IPS DF 6.9 (cell line): ENCODE measurements around the gene RAPGEFL1.

ENCODE experiments used
- DNase-seq: peaks from one replicate; pipeline ENCODE4 v3.0.0-alpha.2; 2013; ENCODE audit warnings: low read depth, low spot score
- H3K27ac ChIP-seq: one replicate; pipeline ENCODE4 v1.5.1; 2013; ENCODE audit warnings: low read length, control low read depth
- H3K27me3 ChIP-seq: 2 replicates; pipeline ENCODE4 v1.6.1; 2013; ENCODE audit warnings: mild to moderate bottlenecking, low read length; ENCODE audit not compliant: control insufficient read depth, insufficient read depth
- H3K36me3 ChIP-seq: 2 replicates; pipeline ENCODE4 v1.6.1; 2013; ENCODE audit warnings: low read length; ENCODE audit not compliant: control insufficient read depth, insufficient read depth
- H3K4me1 ChIP-seq: 2 replicates; pipeline ENCODE4 v1.6.1; 2013; ENCODE audit warnings: low read length; ENCODE audit not compliant: control insufficient read depth, insufficient read depth
- H3K4me3 ChIP-seq: 2 replicates; pipeline ENCODE4 v1.5.1; 2013; ENCODE audit warnings: mild to moderate bottlenecking, low read length
- H3K9me3 ChIP-seq: 2 replicates; pipeline ENCODE4 v1.6.1; 2013; ENCODE audit warnings: low read length, inconsistent platforms; ENCODE audit not compliant: control insufficient read depth, insufficient read depth
- WGBS: extraction: QIAGEN DNeasy Blood & Tissue Kit; methylation state at CpG from one replicate; pipeline ENCODE4 v1.1.7; 2013; ENCODE audit warnings: mixed read lengths, missing lambda C conversion rate; ENCODE audit not compliant: insufficient read length, insufficient coverage; 5-methylcytosine and 5-hydroxymethylcytosine counted together

The RAPGEFL1 gene

GRCh38 chr17:40173091-40173777 is 4.0 kb upstream of the RAPGEFL1 start:
- Histone ChIP-seq H3K27ac (no peak overlapping the region), H3K27me3 (no peaks in the 10 kb centered on the region), H3K9me3 (no peaks in the 10 kb centered on the region), H3K4me1 (no peaks in the 10 kb centered on the region), H3K4me3 (no peak overlapping the region), H3K36me3 (peaks cover 19% of the 10 kb centered on the region; the same call in 1 of the 2 replicates)
- WGBS = no CpG with 5 or more reads among the region's 4 CpGs
- DNase-seq = no peak

DNA sequence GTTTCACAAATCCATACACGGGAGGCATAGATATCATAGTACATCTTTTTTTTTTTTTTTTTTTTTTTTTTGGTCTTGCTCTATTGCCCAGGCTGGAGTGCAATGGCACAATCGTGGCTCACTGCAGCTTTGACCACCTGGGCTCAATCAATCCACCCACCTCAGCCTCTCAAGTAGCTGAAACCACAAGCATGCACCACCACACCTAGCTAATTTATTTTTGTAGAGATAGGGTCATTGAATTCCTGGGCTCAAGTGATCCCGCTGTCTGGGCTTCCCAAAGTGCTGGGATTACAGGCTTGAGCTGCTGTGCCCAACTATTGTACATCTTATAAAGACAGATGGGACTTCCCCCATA is 3.5 kb upstream of the RAPGEFL1 start:
- no peaks in the 10 kb centered on the region for H3K9me3 ChIP-seq

DNA sequence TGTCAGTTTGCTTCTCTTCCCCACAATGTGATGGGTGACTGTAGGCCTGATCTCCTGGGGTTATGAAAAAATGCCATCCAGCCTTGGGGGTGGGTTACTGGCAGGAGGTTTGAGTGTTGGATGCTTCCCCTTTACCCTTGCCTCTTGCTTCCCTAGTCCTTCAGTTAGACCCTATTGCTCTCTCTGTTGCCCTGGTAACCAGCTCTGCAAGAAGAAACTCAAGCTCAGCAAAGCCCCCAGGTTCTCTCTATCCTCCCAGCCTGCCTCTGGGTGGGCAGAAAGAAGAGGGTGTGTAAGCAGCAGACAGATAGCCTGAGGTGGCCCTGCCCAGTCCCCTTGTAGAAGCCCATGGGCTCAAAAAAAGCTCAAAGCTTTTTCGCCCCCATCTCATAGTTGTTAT is 2.8 kb upstream of the RAPGEFL1 start:
- no peak for DNase-seq
- H3K27me3 ChIP-seq = no peaks in the 10 kb centered on the region
- peaks cover 16% of the 10 kb centered on the region; the same call in 1 of the 2 replicates for H3K36me3 ChIP-seq
- H3K27ac ChIP-seq = no peak overlapping the region
- no CpG with 5 or more reads among the region's 1 CpG for WGBS
- no peak overlapping the region for H3K4me3 ChIP-seq
- no peaks in the 10 kb centered on the region for H3K9me3 ChIP-seq
- H3K4me1 ChIP-seq = no peaks in the 10 kb centered on the region

More for the DNA sequence above, 3.5 kb upstream of the RAPGEFL1 start:
- DNase-seq = no peak
- Histone ChIP-seq H3K27ac (no peak overlapping the region), H3K4me1 (no peaks in the 10 kb centered on the region), H3K36me3 (peaks cover 19% of the 10 kb centered on the region; the same call in 1 of the 2 replicates), H3K4me3 (no peak overlapping the region), H3K27me3 (no peaks in the 10 kb centered on the region)
- no CpG with 5 or more reads among the region's 3 CpGs for WGBS

- H3K9me3 ChIP-seq = no peaks in the 10 kb centered on the region
- H3K27ac ChIP-seq = no peak overlapping the region
- H3K36me3 ChIP-seq = peaks cover 8% of the 10 kb centered on the region; the same call in 1 of the 2 replicates
- WGBS = no CpG with 5 or more reads among the region's 7 CpGs
- H3K4me3 ChIP-seq = no peak overlapping the region
- no peaks in the 10 kb centered on the region for H3K4me1 ChIP-seq
- no peak for DNase-seq
- H3K27me3 ChIP-seq = no peaks in the 10 kb centered on the region
These were observed 1.1 kb upstream of the RAPGEFL1 start for GRCh38 chr17:40175928-40176753.

DNA sequence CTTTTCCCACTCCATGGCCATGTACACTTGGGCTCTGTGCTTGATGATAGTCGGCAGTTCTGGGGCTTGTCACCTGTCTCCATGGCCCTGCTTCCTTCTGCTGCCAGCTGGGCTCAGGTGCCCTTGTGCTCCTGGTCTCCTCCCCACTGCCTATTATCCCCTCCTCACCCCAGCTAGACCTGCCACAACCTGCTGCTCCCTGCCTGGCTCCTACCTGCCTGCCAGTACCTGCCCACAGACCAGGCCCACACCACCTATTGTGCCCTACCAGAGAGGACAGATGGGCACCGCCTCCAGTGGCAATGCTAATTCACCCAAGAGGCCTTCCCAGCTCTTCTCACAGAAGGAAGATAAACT is 538 bp upstream of the RAPGEFL1 start:
- Histone ChIP-seq H3K9me3 (no peaks in the 10 kb centered on the region), H3K27me3 (no peaks in the 10 kb centered on the region), H3K4me3 (no peak overlapping the region), H3K4me1 (no peaks in the 10 kb centered on the region), H3K27ac (no peak overlapping the region), H3K36me3 (peaks cover 2% of the 10 kb centered on the region; the same call in 1 of the 2 replicates)
- no CpG with 5 or more reads among the region's 2 CpGs for WGBS
- no peak for DNase-seq

DNA sequence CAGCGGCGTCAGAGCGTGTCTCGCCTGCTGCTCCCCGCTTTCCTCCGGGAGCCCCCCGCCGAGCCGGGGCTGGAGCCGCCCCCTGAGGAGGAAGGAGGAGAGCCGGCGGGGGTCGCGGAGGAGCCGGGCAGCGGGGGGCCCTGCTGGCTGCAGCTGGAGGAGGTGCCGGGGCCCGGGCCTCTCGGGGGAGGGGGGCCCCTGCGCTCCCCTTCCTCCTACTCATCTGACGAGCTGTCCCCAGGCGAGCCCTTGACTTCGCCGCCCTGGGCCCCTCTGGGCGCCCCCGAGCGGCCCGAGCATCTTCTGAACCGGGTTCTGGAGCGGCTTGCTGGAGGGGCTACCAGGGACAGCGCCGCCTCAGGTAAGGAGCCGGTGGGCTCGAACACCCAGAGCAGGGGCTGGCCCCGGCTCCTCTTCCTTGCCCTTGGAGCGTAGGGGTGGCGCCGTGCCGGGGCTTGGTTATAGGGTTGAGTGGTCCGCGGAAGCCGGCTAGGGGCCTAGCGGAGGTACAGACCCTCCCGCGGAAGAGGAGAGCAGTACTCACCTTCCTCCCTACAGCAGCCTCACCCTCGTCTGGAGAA is 841 bp downstream of the RAPGEFL1 start:
- peak overlapping the region; percentile 26; the same call in 1 of the 2 replicates for H3K4me3 ChIP-seq
- no peaks in the 10 kb centered on the region for H3K27me3 ChIP-seq
- no peaks in the 10 kb centered on the region for H3K9me3 ChIP-seq
- no peaks in the 10 kb centered on the region for H3K4me1 ChIP-seq
- DNase-seq = no peak
- no peak overlapping the region for H3K27ac ChIP-seq
- no CpG with 5 or more reads among the region's 46 CpGs for WGBS
- H3K36me3 ChIP-seq = no peaks in the 10 kb centered on the region

DNA sequence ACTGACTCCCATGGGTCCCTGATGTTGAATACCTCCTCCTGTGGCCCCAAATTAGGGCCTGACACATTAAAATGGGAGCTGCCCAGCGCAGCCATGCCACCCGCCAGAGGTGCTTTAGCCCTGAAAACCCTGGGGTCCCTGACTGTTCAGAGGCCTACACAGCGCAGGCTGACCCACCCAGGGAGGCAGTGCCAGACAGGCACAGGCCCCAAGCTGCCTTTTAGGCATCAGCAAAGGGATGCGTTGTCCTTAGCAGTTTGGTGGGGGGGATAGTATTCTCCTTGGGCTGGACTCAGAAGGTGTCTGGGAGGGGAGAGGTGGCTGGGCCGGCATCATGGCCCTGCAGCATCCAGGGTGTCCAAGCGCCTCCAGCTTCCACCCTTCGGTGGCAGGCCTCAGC is 1.4 kb downstream of the RAPGEFL1 start:
- WGBS = no CpG with 5 or more reads among the region's 7 CpGs
- Histone ChIP-seq H3K27ac (no peak overlapping the region), H3K27me3 (no peaks in the 10 kb centered on the region), H3K4me1 (no peaks in the 10 kb centered on the region), H3K4me3 (no peak overlapping the region; the same call in 1 of the 2 replicates), H3K36me3 (no peaks in the 10 kb centered on the region), H3K9me3 (no peaks in the 10 kb centered on the region)
- no peak for DNase-seq

DNA sequence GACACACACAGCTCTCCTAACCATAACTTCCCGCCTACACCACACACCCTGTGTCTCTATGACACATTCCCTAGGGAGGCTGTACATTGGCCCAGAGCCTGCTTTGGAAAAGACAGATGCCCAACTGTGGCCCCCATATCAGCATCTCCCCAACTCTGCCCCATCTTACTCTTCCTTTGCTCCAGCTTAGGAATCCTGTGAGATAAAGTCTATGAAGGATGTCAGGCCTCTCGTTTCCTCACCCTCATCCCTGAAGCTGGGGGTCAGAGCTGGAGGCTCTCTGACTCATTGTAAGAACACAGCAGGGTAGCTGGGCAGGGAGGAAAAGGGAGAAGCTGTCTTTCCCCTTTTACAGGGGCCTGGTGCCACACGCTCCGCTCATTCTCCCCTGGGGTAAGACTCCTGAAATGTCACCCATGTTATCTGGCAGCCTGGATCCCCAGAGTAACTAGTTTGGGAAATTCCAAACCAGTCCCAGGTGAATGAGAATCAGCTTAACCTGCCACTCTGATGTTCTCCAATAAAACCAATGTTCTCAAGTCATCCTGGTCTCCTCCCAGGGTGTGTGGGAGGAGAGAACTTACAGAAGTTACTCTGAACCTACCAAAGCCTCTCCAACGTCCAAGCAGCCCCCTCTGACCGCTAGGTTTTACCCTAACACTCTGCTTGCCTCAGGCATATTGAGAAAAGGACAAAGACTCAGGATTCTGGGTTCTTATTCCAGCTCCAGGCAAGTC is 2.8 kb downstream of the RAPGEFL1 start:
- H3K27ac ChIP-seq = no peak overlapping the region
- H3K4me1 ChIP-seq = no peaks in the 10 kb centered on the region
- H3K4me3 ChIP-seq = no peak overlapping the region
- no CpG with 5 or more reads among the region's 6 CpGs for WGBS
- no peak for DNase-seq
- H3K9me3 ChIP-seq = no peaks in the 10 kb centered on the region
- no peaks in the 10 kb centered on the region for H3K36me3 ChIP-seq
- no peaks in the 10 kb centered on the region for H3K27me3 ChIP-seq

- Histone ChIP-seq H3K4me1 (no peaks in the 10 kb centered on the region), H3K9me3 (no peaks in the 10 kb centered on the region), H3K27me3 (no peaks in the 10 kb centered on the region), H3K4me3 (no peak overlapping the region), H3K27ac (no peak overlapping the region), H3K36me3 (no peaks in the 10 kb centered on the region)
- WGBS = no CpG with 5 or more reads among the region's 5 CpGs
- DNase-seq = no peak
These were observed 3.4 kb downstream of the RAPGEFL1 start for GRCh38 chr17:40180694-40181093.

GRCh38 chr17:40181205-40181604 is 3.9 kb downstream of the RAPGEFL1 start:
- no peaks in the 10 kb centered on the region for H3K27me3 ChIP-seq
- no peaks in the 10 kb centered on the region for H3K9me3 ChIP-seq
- no peak for DNase-seq
- H3K27ac ChIP-seq = no peak overlapping the region
- H3K4me1 ChIP-seq = no peaks in the 10 kb centered on the region
- no CpG with 5 or more reads among the region's 8 CpGs for WGBS
- H3K4me3 ChIP-seq = no peak overlapping the region
- H3K36me3 ChIP-seq = no peaks in the 10 kb centered on the region
